Endodermal cell (in vitro differentiated cells): Measurements from ENCODE around the gene TMEM154. TPM values are rescaled to one million over a fixed set of nuclear protein-coding genes. Genes with fewer than 3 reads are reported as not detected.

ENCODE experiments used
- DNase-seq: peaks from one replicate; pipeline ENCODE4 v3.0.0-alpha.2; 2017
- H3K27ac ChIP-seq: 2 replicates; pipeline ENCODE4 v1.5.1; 2013; ENCODE audit warnings: mild to moderate bottlenecking, low read depth, low read length, moderate library complexity
- H3K27me3 ChIP-seq: 2 replicates; pipeline ENCODE4 v1.6.1; 2013; ENCODE audit warnings: mild to moderate bottlenecking, low read length, moderate library complexity; ENCODE audit not compliant: insufficient read depth, control insufficient read depth, poor library complexity, severe bottlenecking
- H3K36me3 ChIP-seq: 2 replicates; pipeline ENCODE4 v1.7.0; 2013; ENCODE audit warnings: mild to moderate bottlenecking, low read length, moderate library complexity; ENCODE audit not compliant: control insufficient read depth, insufficient read depth
- H3K4me1 ChIP-seq: one replicate; pipeline ENCODE4 v1.7.0; 2013; ENCODE audit warnings: low read length; ENCODE audit not compliant: control insufficient read depth, insufficient read depth
- H3K4me3 ChIP-seq: 2 replicates; pipeline ENCODE4 v1.5.1; 2013; ENCODE audit warnings: mild to moderate bottlenecking, low read length, moderate library complexity
- H3K9ac ChIP-seq: 2 replicates; pipeline ENCODE4 v1.6.1; 2013; ENCODE audit warnings: mild to moderate bottlenecking, low read length, moderate library complexity; ENCODE audit not compliant: poor library complexity, severe bottlenecking; ENCODE audit errors: extremely low read depth
- H3K9me3 ChIP-seq: 2 replicates; pipeline ENCODE4 v1.6.1; 2013; ENCODE audit warnings: mild to moderate bottlenecking, low read length, moderate library complexity; ENCODE audit not compliant: control insufficient read depth
- H3K27ac Mint-ChIP-seq: 2 replicates; pipeline ENCODE4 v1.8.0; 2020; ENCODE audit warnings: mixed read lengths
- H3K27me3 Mint-ChIP-seq: 2 replicates; pipeline ENCODE4 v1.8.0; 2021; ENCODE audit warnings: mild to moderate bottlenecking, mixed read lengths; ENCODE audit not compliant: insufficient read depth
- H3K36me3 Mint-ChIP-seq: 2 replicates; pipeline ENCODE4 v1.8.0; 2020; ENCODE audit warnings: low read depth, mixed read lengths
- H3K4me1 Mint-ChIP-seq: 2 replicates; pipeline ENCODE4 v1.8.0; 2020; ENCODE audit warnings: mixed read lengths
- H3K4me3 Mint-ChIP-seq: 2 replicates; pipeline ENCODE4 v1.8.0; 2020; ENCODE audit warnings: mild to moderate bottlenecking, moderate library complexity, mixed read lengths
- H3K9me3 Mint-ChIP-seq: 2 replicates; pipeline ENCODE4 v1.8.0; 2020; ENCODE audit warnings: mild to moderate bottlenecking, mixed read lengths
- CTCF ChIP-seq: fragments of 200-600 bp; sonication (generic); conservative IDR thresholded peaks from 2 replicates; pipeline ENCODE4 v1.5.0; 2021; ENCODE audit warnings: antibody characterized with exemption, mild to moderate bottlenecking
- WGBS, 2 experiments: methylation state at CpG; one replicate each; pipeline versions ENCODE4 v1.1.5 to v1.1.7; 2013; ENCODE audit warnings: missing lambda C conversion rate in 2 of 2, mixed read lengths in 1 of 2; ENCODE audit not compliant: insufficient coverage in 1 of 2, insufficient read length in 1 of 2; 5-methylcytosine and 5-hydroxymethylcytosine counted together
- total RNA-seq, 2 donors: library from RNA; stranded (reverse); fragmentation: NEBNext Ultra II Directional in 1 of 2; extraction: Animal tissue kit (Norgen Biotek cat#: 25700) in 1 of 2; gene quantifications; 2 replicates in 1 of 2; 3 replicates in 1 of 2; pipeline ENCODE4 v1.2.1, GENCODE V29; 2021

TMEM154 gene
- total RNA-seq, 2 donors from 2014 or later, result 0.81 to 1.6 TPM

GRCh38 chr4:152680988-152681603 is 1.3 kb upstream of the TMEM154 start:
- Mint-ChIP-seq H3K9me3 (no peaks in the 10 kb centered on the region), H3K4me3 (no peak overlapping the region), H3K4me1 (peaks cover 27% of the 10 kb centered on the region), H3K27me3 (peaks cover 4% of the 10 kb centered on the region), H3K36me3 (no peaks in the 10 kb centered on the region), H3K27ac (no peak overlapping the region)
- peaks cover 5% of the 10 kb centered on the region for H3K27me3 ChIP-seq
- peaks cover 6% of the 10 kb centered on the region for H3K4me1 ChIP-seq
- H3K27ac ChIP-seq, result no peak overlapping the region
- H3K36me3 ChIP-seq, result no peaks in the 10 kb centered on the region
- 61 to 81% methylated on average over 5 to 8 of the region's 8 CpGs for WGBS, 2 experiments
- peak; percentile 64 for DNase-seq
- no peaks in the 10 kb centered on the region for H3K9me3 ChIP-seq
- no peak for TF ChIP-seq CTCF
- H3K4me3 ChIP-seq, result no peak overlapping the region
- H3K9ac ChIP-seq, result no peak overlapping the region

GRCh38 chr4:152678841-152679240 is 956 bp downstream of the TMEM154 start:
- Histone ChIP-seq H3K9me3 (no peaks in the 10 kb centered on the region), H3K4me1 (peaks cover 6% of the 10 kb centered on the region), H3K36me3 (no peaks in the 10 kb centered on the region), H3K27ac (no peak overlapping the region), H3K9ac (no peak overlapping the region), H3K4me3 (no peak overlapping the region), H3K27me3 (peaks cover 5% of the 10 kb centered on the region)
- no peak for TF ChIP-seq CTCF
- Mint-ChIP-seq H3K27me3 (peaks cover 4% of the 10 kb centered on the region), H3K36me3 (no peaks in the 10 kb centered on the region), H3K4me1 (peaks cover 34% of the 10 kb centered on the region), H3K27ac (no peak overlapping the region), H3K4me3 (peak overlapping the region; percentile 65), H3K9me3 (no peaks in the 10 kb centered on the region)
- 25 to 64% methylated on average over 1 of the region's 1 CpG for WGBS, 2 experiments
- no peak for DNase-seq

GRCh38 chr4:152677117-152677516 is 2.7 kb downstream of the TMEM154 start:
- Mint-ChIP-seq H3K4me3 (no peak overlapping the region), H3K4me1 (peaks cover 29% of the 10 kb centered on the region), H3K9me3 (no peaks in the 10 kb centered on the region), H3K27me3 (peaks cover 4% of the 10 kb centered on the region), H3K27ac (no peak overlapping the region), H3K36me3 (no peaks in the 10 kb centered on the region)
- peaks cover 5% of the 10 kb centered on the region for H3K27me3 ChIP-seq
- H3K4me1 ChIP-seq, result peaks cover 6% of the 10 kb centered on the region
- no peaks in the 10 kb centered on the region for H3K9me3 ChIP-seq
- no peak for DNase-seq
- no peaks in the 10 kb centered on the region for H3K36me3 ChIP-seq
- 89 to 94% methylated on average over 2 of the region's 2 CpGs for WGBS, 2 experiments
- H3K9ac ChIP-seq, result no peak overlapping the region
- no peak for TF ChIP-seq CTCF
- H3K4me3 ChIP-seq, result no peak overlapping the region
- no peak overlapping the region for H3K27ac ChIP-seq
